ENCODE results near the gene TNPO1. TPM values are rescaled to one million over a fixed set of nuclear protein-coding genes. Genes with fewer than 3 reads are reported as not detected.
"Not testable (repeated sequence)": the region's sequence is repeated elsewhere in the genome, so short reads cannot be mapped to it uniquely, and the experiment has no call there.

TNPO1 gene
- total RNA-seq, 1 experiment from 2014 or later: 150 TPM

- DNase-seq (ENCODE audit: low read depth): no peak
These were observed 109.0 kb downstream of the TNPO1 start for GRCh38 chr5:72925336-72926010.

GRCh38 chr5:72932686-72933085, 116.2 kb downstream of the TNPO1 start:
- not testable (repeated sequence) for DNase-seq (ENCODE audit: low read depth)

DNA sequence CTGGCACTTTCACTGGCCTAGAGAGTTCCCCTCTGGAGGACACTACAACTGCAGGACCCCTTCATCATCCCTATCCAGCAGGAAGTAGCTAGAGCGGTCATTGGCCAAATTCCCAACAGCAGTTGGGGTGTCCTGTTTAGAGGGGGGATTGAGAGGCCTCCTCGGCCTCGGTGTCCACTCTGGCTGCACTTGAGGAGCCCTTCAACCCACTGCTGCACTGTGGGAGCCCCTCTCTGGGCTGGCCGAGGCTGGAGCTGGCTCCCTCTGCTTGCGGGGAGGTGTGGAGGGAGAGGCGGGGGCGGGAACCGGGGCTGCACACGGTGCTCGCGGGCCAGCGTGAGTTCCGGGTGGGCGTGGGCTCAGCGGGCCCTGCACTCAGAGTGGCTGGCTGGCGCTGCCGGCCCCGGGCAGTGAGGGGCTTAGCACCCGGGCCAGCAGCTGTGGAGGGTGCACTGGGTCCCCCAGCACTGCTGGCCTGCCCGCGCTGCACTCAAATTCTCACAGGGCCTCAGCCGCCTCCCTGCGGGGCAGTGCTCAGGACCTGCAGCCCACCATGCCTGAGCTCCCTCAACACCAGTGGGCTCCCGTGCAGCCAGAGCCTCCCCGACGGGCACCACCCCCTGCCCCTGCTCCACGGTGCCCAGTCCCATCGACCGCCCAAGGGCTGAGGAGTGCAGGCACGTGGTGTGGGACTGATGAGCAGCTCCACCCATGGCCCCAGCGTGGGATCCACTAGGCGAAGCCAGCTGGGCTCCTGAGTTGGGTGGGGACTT, 118.7 kb downstream of the TNPO1 start:
- not testable (repeated sequence) for DNase-seq (ENCODE audit: low read depth)

DNA sequence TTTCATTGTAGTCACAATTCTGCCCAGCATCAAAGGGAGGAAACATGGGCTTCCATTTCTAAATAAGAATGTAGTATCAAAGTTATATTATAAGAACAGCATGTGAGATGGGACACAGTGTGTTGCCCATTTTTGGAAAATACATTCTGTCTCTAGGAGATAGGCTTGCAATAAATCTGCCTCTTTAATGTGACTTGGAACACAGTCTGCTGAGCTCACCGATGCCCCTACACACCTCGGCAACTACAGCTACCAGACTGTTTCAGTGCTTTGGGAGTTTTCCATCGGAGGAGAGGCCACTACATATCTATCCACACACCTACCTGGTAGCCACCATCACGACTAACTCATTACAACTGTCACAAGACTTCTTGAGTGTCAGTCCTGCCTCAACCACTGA, 120.4 kb downstream of the TNPO1 start:
- no peak for DNase-seq (ENCODE audit: low read depth)

- no peak for DNase-seq (ENCODE audit: low read depth)
These were observed 121.1 kb downstream of the TNPO1 start for GRCh38 chr5:72937517-72938061.

- DNase-seq (ENCODE audit: low read depth): no peak
These were observed 121.7 kb downstream of the TNPO1 start for GRCh38 chr5:72938206-72938605.

DNA sequence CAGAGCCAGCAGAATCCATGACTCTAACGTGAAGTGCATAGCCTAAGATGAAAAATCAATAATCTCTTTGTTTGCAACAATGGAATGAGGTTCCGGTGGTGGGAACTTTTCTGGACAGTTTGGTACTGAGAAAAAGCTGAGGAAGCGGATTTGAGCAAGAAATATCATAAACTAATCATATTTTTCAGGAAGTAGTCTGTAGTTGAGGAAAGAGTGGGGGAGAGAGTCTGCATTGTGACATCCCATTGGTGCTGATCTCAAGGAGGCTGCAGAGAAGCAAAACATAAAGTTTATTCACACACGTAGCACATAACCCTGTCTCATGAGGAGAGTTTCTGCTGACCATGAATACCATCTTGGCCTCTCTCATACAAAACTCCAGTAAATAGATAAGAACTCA, 123.6 kb downstream of the TNPO1 start:
- DNase-seq (ENCODE audit: low read depth): no peak

DNA sequence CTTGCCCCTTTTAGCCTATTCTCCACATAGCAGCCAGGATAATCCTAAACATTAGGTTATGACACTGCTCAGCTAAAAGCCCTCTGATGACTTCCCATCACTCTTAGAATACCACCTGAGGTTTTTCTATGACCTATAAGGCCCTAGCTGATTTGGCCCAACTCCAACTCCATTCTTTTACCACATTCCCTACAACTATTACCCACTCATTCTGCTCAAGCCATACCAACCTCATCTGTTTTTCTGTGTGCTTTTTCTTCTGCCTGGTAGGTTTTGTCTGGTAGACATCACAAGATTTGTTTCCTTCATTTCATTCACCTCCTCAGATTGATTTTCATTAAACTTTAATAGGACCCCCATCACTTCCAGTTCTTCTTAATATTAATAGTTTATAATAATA, 126.8 kb downstream of the TNPO1 start:
- no peak for DNase-seq (ENCODE audit: low read depth)

DNA sequence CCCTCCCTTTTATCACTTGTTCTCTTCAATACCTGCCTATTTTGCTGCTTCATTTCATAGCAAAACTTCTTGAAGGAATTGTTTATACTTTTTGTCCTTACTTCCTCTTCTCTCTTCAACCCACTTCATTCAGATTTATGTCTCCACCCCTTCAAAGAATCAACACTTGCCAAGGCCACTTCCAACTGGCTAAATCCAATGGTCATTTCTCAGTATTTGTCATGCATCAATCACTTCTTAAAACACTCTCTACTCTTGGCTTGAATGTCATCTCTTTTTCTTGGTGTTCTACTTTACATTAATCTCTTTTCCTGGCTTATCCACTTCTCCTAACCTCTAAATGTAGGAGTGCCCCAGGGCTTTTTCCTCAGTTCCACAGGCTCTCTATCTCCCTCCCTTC, 131.0 kb downstream of the TNPO1 start:
- no peak for DNase-seq (ENCODE audit: low read depth)

GRCh38 chr5:72949481-72949880, 133.0 kb downstream of the TNPO1 start:
- peak; percentile 14 for DNase-seq (ENCODE audit: low read depth)

DNA sequence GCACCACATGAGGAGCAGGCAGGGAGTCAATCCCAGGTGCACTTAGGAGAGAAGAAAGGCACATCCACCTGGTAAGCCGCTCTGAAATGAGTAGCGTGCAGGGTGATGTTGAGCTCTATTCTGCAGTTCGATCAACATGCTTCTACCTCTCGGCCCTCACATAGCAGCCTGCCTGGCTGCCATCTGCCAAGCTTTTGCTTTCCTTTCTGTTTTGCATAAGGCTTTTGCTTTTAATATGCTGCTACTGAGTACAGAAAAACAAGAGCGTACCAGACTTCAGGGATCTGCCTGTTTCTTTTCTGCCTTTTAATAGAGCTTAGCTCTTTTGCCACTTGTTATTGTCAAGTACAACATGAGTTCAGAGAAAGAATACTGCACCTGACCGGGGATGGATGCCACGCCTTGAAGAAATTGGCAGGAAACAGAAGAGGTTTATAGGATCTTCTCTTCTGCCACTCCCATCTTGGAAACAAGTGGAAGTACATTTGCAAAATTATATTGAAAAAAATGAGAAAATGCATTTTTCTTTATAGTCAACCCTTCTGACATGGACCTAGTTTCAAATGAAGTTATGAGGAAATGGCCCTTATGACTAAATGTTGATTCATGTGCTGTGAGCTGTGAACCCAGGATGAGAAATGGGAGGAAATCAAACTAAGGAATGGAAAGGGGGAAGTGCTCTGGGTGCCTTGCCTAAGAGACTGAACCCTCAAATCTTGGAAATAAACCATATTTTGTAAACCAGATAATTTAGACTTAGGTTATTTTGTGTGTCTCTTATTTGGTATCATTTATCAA, 135.4 kb downstream of the TNPO1 start:
- DNase-seq (ENCODE audit: low read depth): peak; percentile 76

DNA sequence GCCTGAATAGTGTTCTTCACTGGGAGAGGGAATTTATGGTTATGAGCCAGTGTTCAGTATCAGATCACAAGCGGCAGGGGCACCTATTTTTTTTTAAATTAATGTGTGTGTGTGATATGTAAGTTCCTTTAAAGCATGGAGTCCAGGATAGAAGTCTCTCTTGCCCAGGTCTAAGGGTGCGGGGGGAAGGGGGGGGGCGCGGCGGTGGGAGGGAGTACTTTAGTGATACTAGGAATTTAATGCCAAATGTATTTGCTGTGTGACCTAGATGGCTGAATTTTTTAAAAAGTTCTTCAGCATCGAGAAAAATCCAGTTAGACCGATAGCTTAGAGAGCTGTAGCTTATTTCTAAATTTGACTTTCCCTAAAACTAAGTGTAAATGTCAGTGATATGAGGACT, 137.9 kb downstream of the TNPO1 start:
- no peak for DNase-seq (ENCODE audit: low read depth)

DNA sequence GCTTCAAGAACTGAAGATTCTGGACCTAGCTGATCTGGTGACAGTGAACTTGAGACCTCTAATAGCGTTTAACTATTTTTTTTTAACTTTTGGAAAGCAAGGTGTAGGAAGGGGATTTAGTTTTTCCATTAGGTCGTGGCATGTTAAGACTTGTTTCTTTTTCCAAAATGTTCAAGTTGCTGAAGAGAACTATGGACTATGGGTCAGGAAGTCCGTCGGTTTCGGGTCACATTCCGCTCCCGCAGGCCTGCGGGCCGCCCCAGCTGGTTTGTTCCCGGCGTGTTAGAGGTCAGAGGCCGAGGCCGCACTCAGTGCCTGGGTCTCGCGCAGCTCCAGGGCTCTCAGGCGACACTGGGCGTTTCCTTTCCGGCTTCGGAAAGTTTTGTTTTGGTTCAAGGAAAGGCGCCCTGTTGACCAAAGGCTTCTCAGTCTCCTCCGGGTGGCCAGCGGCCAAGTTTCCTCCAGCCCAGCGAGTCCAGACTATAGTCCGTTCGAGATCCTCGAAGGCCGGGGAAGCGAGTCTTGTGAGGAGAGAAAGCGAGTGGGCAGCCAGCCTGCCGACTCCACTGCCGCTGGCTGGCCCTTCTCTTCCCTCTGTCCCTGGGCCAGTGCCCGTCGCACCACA, 138.8 kb downstream of the TNPO1 start:
- DNase-seq (ENCODE audit: low read depth): peak; percentile 81

DNA sequence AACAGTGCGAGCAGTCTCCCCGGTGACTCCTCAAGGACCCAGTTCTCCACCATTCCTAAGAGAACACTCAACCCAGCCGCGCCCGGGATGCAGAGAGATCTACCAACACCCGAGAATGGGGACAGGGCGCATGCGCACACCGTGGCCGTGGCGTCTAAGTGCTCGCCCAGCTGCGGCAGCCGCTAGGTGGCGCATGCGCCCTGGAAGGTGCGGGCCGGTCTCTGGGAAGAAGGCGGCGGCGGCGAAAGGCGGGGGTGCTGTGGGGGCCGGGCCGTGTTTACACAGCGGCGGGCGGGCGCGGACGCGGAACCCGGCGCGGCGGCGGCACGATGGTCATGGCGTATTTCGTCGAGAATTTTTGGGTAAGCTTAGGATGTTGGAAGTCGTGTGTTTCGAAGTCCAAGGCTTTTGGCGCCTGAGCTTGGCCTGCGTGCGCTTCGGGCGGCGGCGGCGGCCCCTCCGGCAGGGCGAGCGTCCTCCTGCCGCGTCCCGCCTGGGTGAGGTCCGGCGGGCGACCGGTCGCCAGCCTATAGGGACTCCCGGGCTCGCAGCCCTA, 139.4 kb downstream of the TNPO1 start, which contains the start of gene FCHO2:
Gene FCHO2, plus strand, starts transcription at position 274 of the 556 bp plus-strand sequence. Its CDS starts 56 bp downstream, at position 330.
- peak; percentile 95 for DNase-seq (ENCODE audit: low read depth)

DNA sequence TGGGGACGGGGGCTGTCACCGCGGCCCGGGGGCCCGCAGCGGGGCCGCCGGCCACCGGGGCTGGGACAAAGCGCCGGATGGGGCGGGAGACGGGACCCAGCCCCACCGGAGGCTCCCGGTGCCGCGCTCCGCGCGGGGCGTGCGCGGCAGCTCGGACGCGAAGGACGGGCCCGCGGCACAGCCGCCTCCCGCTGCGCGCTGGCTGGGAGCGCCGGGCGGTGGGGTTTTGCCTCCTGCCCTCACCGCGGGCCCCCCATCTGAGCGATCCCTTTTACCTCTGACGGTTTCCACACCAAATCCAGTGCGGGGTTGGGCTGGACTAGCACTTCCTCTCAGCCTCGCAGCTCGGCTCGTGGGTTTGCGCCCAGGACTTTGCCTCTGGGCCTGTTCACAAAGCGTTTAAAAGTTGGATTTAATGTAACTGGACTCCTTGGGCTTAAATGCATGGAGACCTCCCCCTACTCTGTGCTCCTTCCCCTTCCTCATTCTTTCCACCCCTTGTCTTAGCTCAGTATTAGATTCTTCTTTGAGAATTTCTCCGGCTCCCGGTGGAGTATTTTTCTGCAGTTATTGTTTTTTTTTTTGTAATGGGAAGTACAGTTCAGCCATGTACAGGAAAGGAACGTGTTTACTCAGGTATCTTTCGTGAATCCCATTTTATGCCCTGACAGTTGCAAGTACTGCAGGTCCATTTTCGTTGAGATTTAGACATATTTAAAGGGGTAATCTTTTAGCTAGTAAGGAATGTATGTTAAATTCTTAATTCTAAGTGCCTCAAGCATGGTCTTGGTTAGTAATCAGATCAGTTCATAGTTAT, 140.1 kb downstream of the TNPO1 start:
- peak; percentile 73 for DNase-seq (ENCODE audit: low read depth)

- no peak for DNase-seq (ENCODE audit: low read depth)
These were observed 140.9 kb downstream of the TNPO1 start for GRCh38 chr5:72957337-72957736.

GRCh38 chr5:72959257-72959656, 142.8 kb downstream of the TNPO1 start:
- DNase-seq (ENCODE audit: low read depth): no peak

All from M059J (cell line).